ENCODE results near the gene SUZ12.
"Not testable (repeated sequence)": the region's sequence is repeated elsewhere in the genome, so short reads cannot be mapped to it uniquely, and the experiment has no call there.

DNA sequence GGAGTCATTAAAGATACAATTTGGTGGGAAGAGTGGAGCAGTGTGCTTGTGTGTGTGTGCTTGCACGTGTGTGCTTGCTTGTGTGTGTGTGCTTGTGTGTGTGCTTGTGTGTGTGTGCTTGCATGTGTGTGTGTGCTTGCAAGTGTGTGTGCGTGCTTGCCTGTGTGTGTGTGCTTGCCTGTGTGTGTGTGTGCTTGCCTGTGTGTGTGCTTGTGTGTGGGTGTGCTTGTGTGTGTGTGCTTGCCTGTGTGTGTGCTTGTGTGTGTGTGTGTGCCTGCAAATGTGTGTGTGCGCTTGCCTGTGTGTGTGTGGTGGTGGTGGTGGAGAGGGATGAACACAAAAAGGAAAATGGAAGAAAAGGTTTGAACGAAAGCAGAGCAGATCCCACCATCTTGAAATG is 90.5 kb downstream of the SUZ12 start:
- TF ChIP-seq, protein P1, sequence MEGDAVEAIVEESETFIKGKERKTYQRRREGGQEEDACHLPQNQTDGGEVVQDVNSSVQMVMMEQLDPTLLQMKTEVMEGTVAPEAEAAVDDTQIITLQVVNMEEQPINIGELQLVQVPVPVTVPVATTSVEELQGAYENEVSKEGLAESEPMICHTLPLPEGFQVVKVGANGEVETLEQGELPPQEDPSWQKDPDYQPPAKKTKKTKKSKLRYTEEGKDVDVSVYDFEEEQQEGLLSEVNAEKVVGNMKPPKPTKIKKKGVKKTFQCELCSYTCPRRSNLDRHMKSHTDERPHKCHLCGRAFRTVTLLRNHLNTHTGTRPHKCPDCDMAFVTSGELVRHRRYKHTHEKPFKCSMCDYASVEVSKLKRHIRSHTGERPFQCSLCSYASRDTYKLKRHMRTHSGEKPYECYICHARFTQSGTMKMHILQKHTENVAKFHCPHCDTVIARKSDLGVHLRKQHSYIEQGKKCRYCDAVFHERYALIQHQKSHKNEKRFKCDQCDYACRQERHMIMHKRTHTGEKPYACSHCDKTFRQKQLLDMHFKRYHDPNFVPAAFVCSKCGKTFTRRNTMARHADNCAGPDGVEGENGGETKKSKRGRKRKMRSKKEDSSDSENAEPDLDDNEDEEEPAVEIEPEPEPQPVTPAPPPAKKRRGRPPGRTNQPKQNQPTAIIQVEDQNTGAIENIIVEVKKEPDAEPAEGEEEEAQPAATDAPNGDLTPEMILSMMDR (IDR thresholded peaks at IDR 0.05; ENCODE audit: low read depth, low read length, poor library complexity, severe bottlenecking): not testable (repeated sequence)
- not testable (repeated sequence) for TF ChIP-seq EZH2phosphoT487 (IDR thresholded peaks at IDR 0.05; ENCODE audit: borderline replicate concordance, low read length)

Measured in DOHH2 (cell line).